HG03135 (cell line): Measurements from ENCODE around the gene ZBED5.
A peak's percentile ranks its signal among the peaks of the same experiment; 100 is the strongest.
"Not testable (repeated sequence)": the region's sequence is repeated elsewhere in the genome, so short reads cannot be mapped to it uniquely, and the experiment has no call there.

Experiments used
- ATAC-seq: cut with Tn5 transposase; IDR thresholded peaks from one replicate; pipeline ENCODE4 v1.9.1; 2021; ENCODE audit warnings: mild to moderate bottlenecking, moderate library complexity; ENCODE audit not compliant: unreplicated experiment

The ZBED5 gene

DNA sequence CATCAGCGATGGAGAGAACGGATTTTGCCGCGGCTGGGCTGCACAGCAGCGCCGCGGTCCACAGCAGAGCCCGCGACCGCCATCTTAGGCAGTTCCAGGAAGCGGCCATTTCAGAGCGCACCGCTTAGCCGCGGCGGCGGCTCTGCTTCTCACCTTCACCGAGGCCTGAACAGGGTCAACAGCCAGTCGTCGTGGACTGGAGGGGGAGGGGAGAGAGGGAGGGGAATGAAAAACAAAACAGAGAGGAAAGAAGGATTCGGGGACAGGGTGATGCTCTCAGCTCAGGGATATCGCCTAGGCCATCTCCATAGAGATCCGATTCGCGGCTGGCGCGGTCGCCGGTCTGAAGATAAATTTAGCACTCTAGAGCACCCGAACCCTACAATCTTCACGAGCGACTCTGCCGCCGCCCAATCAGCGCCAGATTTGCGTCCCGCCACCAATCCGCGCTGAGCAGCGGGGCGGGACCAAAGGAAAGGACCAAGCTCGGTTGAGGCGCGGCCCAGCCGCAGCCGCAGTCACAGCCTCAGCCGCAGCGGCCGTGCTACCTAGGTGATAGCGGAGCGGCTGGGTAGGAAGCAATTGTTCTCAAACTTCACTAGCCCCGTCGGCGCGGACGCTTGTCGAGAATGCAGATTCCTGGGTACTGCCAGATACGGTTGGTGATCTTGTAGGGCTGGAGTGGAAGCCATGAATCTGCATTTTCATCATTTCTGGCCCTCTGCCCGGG, at the start of gene ZBED5:
ZBED5 (minus strand) TSS at position 345 of the 730 bp plus-strand sequence. CDS start 3,108 bp downstream, outside the sequence.
- ATAC-seq = peak; percentile 86

DNA sequence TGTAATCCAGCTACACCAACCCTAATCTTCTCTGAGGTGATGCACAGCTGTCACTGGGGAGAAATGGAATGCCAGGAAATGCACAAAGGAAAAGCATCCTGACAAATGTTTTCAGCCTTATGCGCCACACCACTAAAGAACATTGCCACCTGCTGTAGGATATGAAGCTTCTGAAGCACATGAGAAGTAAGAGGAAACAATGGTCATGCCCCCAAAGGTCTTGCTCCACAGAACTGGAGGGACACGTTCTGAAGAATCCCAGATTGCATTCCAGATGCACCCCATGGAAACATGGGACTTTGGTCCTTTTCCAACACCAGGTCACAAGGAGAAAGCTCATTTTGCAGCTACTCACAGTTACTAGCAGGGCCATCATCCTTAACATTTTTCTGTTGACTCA, 48.7 kb upstream of the ZBED5 start:
- no peak for ATAC-seq

DNA sequence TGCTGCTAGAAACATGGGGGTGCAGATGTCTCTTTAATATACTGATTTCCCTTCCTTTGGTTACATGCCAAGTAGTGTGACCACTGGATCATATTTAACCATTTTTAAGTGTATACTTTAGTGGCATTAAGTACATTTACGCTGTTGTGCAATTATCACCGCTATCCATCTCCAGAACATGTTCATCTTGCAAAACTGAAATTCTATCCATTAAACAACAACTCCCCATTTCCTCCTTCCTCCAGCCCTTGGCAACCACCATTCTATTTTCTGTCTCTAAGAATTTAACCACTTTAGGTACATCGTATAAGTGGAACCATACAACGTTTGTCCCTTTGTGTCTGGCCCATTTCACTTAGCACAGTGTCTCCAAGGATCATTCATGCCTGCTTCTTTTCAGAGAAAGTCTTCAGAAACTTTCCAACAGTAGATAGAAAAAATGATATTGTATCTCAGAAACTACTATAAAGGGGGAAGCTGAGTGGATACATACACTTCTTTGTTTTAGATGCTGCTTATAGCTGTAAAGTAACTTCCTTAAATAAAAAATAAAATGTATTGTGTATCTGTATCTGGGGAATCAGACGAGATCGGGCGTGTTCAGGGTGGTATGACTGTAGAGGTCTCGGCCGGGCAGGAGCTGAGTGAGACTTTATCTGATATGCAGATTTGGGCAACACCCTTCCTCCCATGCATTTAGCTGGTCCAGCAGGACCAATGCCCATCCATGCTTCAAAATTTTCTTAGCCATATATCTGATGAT, 44.6 kb upstream of the ZBED5 start:
- no peak for ATAC-seq

DNA sequence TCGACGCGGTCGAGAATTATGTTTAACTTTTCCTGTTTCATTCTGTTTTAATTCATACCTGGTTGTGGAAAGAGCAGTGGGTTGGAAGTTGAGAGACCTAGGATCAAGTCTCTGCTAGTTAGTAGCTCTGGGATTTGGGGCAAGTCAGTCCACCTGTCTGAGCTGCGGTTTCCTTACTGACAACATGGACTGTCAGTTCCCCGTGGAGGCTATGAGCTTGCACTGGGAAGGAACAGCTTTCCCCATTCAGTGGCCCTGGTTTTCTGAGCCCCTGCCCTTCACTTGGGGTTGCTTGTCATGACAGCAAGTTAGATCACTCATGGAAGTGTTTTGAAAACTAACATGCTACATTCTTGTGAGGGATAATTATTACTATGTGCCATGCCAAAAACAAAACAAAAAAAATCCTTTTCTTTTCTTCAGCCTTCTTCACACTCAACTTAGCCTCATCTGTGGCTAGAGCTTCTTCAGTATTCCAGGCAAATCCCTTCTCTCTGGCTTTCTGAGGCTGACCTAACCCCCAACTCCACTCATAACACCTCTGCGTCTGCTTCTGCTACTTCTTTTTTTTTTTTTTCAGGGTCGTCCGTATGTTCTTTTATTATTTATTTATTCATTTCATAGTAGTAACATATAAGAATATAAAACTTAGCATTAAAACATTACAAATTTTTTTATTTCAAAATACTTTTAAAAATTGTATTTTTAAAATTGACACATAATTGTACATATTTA, 43.0 kb upstream of the ZBED5 start:
- ATAC-seq = no peak

DNA sequence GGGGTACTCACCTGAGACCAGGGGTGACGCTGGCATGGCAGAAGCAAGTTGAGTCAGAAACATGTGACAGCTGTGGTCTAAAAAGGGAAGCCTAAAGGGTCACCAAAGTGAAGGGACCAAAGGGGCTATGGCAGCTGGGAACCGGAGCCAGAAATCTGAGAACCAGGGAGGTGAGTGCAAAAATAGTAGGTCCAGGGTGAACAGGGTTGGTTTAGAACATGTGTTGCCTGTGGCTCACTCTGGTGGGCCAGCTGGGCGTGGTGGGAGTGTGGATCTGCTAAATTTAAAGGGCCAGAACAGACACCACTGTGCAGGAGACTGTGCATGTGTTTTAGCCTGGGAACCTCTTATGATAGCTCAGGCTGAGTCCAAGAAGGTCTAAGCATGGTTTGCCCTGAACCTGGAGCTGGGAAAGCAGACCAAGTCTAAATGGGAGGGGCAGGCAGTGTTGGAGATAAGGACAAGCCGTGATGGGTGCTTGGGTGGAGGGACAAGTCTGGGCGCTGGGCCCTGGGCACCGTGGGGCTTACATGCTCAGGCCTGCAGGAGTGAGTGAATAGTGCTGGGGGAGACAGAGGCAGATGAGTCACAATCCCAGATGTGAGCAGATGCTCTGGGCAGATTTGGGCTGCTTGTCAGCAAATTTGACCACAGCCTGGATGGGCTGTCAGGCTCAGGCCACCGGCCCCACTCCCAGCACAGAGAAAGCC, 41.4 kb upstream of the ZBED5 start:
- no peak for ATAC-seq

DNA sequence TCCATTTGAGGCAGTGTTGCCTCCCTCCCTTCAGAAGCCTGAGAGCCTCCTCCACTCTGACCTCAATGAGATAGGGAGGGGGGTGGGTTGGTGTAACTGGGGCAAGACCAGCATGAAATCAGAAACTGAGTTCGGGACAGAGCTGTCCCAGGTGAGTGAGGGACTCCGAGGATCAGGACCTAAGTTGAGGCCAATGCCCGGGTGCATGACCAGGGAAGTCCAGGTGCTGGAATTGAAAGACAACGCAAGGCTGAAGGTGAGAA, 40.8 kb upstream of the ZBED5 start:
- ATAC-seq = no peak

DNA sequence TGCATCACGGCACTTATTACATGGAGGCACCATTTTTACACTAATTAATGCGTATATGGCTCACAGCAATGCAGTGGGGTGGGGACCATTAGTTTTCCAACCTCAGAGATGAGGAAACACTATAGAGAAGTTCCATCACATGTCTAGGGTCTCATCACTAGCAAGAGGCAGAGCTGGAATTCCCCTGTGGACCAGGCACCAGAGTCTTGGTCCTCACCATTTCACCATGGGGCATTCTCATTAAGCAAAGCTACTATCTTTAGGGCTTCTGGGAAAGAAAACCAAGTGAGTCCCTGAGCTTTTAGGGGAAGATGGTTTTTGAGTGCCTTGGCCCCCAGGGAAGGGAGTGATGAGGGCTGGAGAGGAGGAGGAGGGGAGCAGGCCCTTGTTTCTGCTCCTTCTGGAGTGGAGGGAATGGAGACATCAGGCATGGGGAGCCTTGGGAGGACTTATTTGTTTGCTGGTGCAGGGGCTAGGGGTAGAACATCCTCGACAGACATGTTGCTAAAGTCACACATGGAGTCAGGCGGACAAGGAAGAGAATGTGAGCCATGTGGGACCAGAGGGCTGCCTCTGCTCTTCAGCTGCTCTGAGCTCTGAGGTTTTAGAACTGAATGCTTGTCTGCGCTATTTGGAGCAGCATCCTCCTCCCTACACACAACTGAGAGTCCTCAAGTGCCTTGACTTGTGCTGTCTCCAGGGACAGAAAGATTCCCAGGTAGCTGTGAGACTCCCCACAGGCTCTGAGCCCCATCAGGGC, 40.3 kb upstream of the ZBED5 start:
- ATAC-seq = no peak

DNA sequence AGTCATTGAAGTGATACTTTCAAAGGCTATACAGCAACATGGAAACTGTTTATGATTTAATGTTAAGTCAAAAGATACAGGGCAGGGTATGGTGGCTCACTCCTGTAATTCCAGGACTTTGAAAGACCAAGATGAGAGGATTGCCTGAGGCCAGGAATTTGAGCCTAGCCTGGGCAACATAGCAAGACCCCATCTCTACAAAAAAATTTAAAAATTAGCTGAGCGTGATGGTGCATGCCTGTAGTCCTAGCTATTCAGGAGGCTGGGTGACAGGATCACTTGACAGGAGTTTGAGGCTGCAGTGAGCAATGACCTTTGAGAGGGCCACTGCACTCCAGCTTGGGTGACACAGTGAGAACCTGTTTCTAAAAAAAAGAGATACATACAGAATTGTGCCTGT, 39.3 kb upstream of the ZBED5 start:
- ATAC-seq = no peak

DNA sequence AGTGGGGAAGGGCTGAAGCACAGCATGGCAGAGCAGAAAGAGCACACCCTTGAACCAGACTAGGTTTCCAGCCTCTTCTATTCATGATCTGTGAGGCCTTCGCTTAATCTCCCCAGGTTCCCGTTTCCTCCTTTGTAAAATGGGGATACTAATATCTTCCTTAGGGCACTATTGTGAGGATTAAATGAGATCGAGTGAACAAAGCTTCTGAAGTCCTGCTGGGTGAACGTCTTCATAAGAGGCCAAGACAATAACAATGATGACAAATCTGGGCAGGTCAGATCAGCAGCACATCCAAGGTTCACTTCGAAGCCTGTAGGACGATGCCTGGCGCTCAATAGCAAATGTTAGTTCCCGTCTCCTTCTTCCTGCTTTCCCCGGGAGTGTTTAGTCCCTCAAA, 38.6 kb upstream of the ZBED5 start:
- no peak for ATAC-seq

DNA sequence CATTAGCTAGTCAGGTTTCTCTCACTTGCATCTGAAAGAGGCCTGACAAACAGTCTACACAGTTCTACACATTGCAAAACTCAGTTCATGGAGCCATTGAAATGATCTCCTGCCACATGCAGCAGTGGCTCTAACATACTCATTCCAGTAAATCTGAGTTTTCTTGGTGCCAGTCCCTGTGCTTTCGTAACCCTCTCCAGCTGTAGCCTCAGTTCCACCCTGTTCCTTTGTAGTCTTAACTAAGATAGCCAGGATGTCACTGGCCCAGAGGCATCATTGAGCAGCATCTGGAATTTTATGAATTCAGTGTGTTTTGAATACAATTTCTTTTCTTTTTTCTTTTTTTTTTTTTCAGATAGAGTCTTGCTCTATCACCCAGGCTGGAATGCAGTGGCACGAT, 37.4 kb upstream of the ZBED5 start:
- no peak for ATAC-seq

DNA sequence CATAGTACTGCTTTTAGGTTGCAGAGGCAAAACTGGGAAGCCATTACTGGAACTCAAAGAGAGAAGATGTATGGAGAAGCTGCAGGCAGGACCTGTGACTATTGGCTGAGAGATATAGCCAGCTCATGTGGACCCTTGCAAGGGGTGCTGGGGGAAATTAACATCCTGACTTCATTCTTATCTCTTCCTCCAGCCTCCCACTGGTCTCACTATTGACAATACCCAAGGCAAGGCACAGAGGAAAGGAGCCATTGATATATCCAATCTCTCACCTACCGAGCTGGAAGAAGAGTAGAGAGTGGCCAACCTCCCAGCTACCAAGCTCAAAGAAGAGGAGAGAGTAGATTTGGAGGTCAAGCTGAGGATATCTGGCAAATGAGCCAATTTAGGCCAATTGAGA, 36.8 kb upstream of the ZBED5 start:
- no peak for ATAC-seq

DNA sequence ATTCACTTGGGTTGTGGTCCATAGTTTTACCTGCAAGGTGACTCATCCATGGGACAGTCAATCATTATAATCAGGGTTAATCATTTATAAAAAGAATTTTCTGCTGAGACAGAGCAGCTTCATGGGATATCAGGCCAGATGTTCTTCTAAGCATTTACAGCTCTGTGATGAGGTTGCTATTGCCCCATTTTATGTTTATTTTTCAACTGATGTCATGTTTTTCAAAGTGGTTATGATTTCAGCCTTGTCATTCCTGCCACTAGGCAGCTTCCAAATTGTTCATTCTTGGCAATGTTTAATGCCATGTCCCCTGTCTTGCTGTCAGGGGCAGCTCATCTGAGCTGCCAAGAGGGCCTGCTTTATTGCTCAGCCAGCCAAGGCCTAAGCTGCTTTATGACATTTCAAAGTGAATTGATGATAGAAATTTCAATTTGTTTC, 35.9 kb upstream of the ZBED5 start:
- no peak for ATAC-seq

DNA sequence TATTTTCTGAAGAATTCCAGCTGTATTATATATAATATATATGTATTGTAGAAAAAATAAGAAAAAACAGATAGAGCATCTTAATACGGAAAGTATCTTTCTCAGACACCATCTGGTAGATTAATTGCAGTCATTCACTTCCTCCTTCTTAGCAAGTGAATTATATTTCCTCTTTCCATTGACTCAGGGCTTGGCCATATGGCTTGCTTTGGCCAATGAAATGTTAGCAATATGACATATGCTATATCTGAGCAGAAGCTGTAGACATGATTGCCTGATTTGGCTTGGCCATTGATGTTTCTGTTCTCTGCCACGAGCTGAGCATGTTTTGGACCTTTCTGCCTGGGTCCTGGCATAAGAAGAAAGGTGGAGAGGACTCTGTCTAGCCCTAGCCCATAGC, 34.4 kb upstream of the ZBED5 start:
- no peak for ATAC-seq

DNA sequence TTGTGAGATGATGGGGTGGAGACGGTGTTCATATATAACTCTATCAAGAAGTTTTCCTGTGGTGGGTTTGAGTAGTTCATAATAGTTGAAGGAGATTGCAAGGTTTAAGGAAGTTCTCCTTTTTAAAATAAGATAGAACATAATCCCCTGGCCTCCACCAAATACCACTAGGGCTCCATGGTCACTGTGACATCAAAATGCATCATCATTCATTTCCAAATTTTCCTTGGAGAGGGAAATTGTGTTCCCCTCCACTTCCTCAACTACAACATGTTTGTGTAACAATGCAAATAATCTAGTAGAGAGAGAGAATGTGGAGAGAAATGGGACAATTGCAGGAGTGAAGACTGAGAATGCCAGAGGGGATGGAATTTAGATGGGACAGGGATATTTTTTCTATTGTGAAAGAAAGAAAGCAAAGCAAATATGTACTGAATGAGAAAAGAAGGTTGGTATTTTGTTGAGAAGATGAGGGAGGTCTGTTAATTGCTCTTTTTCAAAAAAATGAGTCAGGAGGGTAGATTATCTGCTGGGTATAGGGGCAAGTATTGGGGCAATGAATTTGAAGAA, 33.4 kb upstream of the ZBED5 start:
- ATAC-seq = no peak

DNA sequence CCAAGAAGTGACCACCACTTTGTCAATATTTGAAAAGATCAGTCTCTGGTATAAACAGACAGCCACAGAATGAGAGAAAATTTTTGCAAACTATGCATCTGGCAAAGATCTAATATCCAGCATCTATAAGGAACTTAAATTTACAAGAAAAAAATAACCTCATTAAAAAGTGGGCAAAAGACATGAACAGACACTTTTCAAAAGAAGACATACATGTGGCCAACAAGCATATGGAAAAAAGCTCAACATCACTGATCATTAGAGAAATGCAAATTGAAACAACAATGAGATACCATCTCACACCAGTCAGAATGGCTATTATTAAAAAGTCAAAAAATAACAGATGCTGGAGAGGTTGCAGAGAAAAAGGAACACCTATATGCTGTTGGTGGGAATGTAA, 32.2 kb upstream of the ZBED5 start:
- not testable (repeated sequence) for ATAC-seq

DNA sequence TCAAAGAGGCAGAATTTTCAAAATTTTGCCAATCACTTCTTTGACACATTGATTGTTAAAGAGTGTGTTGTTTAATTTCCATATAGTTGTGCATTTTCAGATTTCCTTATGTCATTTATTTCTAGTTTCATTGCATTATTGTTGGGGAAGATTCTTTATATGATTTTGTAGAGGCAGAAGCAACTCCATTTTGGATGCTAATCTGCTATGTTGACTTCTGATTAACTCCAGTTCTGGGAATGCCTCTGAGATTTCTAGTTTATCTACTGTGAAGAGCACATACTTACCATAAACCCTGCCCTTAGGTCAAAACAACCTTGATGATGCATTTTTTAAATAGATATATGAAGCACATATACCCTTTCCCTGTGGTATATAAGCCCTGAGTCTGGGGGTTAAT, 29.5 kb upstream of the ZBED5 start:
- no peak for ATAC-seq

DNA sequence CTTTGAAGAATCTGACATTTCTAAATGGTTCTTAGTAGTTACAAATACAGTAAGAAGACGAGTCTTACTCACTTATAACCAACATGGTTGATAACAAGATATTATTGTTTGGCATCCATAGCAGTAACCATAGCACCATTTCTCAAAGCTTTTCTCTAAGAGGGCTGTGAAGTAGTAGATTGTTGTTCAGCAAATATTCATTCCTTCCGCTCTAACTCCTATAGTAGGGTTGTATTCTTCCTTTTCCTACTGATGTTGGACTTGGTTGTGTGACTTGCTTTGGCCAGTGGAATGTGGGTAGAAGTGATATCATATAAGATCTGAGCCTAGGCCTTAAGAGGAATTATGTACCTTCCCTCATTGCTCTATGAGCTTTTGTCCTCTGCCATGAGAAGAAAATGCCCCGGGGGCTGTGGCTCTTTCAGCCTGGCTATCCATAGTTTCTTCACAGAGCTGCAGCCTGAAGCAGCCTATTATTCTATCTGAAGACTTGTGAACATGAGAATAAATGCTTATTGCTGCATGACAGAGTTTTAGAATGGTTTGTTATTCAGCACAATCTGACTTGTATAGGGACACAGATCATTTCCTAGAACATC, 28.9 kb upstream of the ZBED5 start:
- ATAC-seq = no peak

DNA sequence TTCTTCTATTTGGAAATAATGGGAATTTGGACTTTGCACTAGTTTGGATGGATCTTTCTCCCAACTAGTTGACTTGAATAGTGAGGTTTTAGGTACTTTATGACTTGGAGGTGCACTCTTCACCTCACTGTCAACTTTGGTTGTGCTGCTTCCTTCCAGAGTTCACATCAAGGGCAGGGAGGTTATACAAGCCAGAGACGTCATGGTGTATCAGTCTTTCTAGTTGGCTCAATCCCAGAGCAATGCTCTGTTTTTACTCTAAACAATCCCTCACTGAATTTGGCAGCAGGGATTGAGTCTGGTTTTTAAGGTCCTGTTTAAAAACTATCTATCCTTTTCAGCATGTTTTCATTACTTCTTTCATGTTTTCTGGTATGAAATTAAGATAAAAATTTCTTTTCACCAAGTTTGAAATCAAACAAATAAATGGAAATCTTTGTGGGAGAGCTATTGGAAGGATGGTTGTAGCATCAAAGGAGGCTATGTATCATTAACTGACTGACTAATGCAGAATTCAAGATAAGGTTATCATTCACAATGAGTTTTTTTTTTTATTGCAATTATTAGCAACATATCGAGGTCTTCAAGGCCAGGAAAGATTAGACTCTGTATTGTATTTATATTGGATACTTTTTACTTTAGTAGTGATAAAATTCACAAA, 28.0 kb upstream of the ZBED5 start:
- no peak for ATAC-seq

DNA sequence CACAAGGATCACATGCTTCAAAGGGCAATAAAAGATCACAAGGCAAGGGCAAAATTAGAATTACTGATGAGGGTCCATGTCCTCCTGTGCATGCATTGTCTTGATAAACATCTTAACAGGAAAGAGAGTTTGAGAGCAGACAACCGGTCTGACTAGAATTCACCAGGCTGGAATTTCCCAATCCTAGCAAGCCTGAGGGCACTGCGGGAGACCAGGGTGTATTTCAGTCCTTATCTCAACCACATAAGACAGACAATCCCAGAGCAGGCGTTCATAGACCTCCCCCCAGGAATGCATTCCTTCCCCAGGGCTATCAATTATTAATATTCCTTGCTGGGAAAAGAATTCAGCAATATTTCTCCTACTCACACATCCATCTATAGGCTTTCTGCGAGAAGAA, 26.4 kb upstream of the ZBED5 start:
- ATAC-seq = not testable (repeated sequence)
